HepG2 (cell line): ENCODE measurements around the gene PRDM15. TPM values are rescaled to one million over a fixed set of nuclear protein-coding genes. Genes with fewer than 3 reads are reported as not detected.

ENCODE experiments used
- AGO2 ChIP-seq: fragments of 200-400 bp; formaldehyde crosslinking; optimal IDR thresholded peaks from 2 replicates; pipeline ENCODE3; 2017; ENCODE audit warnings: mild to moderate bottlenecking, low read depth, low read length, moderate library complexity
- ARHGAP35 ChIP-seq: sonication (generic); formaldehyde crosslinking; IDR thresholded peaks from 2 replicates; pipeline ENCODE4 v1.9.0; 2022; ENCODE audit warnings: mild to moderate bottlenecking, inconsistent platforms, moderate library complexity, missing genetic modification reagents, borderline replicate concordance
- CBX2 ChIP-seq, 2 experiments: fragments of 200-600 bp in 1 of 2; sonication (generic); formaldehyde crosslinking in 1 of 2; IDR thresholded peaks; 2 replicates each; pipeline versions ENCODE4 v1.7.0 to v1.8.1; 2018 to 2022; ENCODE audit warnings: low read depth in 2 of 2, low read length in 1 of 2, mild to moderate bottlenecking in 1 of 2, missing genetic modification reagents in 1 of 2
- CEBPB ChIP-seq: IDR thresholded peaks from 2 replicates; pipeline ENCODE4 v1.6.1; 2011; ENCODE audit warnings: low read depth, low read length, improper control_type of control experiment, borderline replicate concordance
- GATAD1 ChIP-seq: IDR thresholded peaks from 2 replicates; pipeline ENCODE4 v1.6.1; 2016; ENCODE audit warnings: missing genetic modification reagents, missing compliant biosample characterization
- NCOA5 ChIP-seq: sonication (generic); formaldehyde crosslinking; IDR thresholded peaks from 2 replicates; pipeline ENCODE4 v1.4.0; 2020; ENCODE audit warnings: missing genetic modification reagents
- PRMT3 ChIP-seq: sonication (generic); formaldehyde crosslinking; IDR thresholded peaks from 2 replicates; pipeline ENCODE4 v1.8.1; 2022; ENCODE audit warnings: low read depth, mild to moderate bottlenecking, moderate library complexity, missing genetic modification reagents, borderline replicate concordance
- ZBTB7B ChIP-seq: sonication (generic); formaldehyde crosslinking; IDR thresholded peaks from 2 replicates; pipeline ENCODE4 v1.4.0; 2020; ENCODE audit warnings: missing genetic modification reagents
- ZEB1 ChIP-seq: IDR thresholded peaks from 2 replicates; pipeline ENCODE4 v1.6.1; 2012; ENCODE audit warnings: mild to moderate bottlenecking, low read depth, inconsistent platforms; ENCODE audit not compliant: insufficient replicate concordance
- ZNF550 ChIP-seq: sonication (generic); formaldehyde crosslinking; IDR thresholded peaks from 2 replicates; pipeline ENCODE4 v1.4.0; 2020; ENCODE audit warnings: mild to moderate bottlenecking, missing genetic modification reagents, borderline replicate concordance
- ZNF777 ChIP-seq: sonication (generic); formaldehyde crosslinking; IDR thresholded peaks from 2 replicates; pipeline ENCODE4 v1.4.0; 2020; ENCODE audit warnings: missing genetic modification reagents
- polyA plus RNA-seq, 8 experiments: library from polyadenylated mRNA; depleted of rRNA in 3 of 8; stranded (reverse) in 7 of 8; unstranded in 1 of 8; fragments of >200 nt; fragmentation: Illumina TruSeq in 4 of 8; extraction: Trizol in 4 of 8; gene quantifications; 2 replicates each; pipeline versions ENCODE4 v1.2.1 to v1.2.3, GENCODE V29; 2011 to 2016; ENCODE audit warnings: low read depth in 4 of 8, missing spikeins in 1 of 8, mixed read lengths in 1 of 8; ENCODE audit not compliant: insufficient read depth in 1 of 8
- total RNA-seq, 5 experiments: library from RNA; depleted of rRNA; stranded (reverse); fragments of >200 nt; fragmentation: Illumina TruSeq; extraction: Trizol; gene quantifications; 2 replicates each; pipeline ENCODE4 v1.2.3, GENCODE V29; 2016; ENCODE audit warnings: low read depth in 1 of 5
- TF ChIP-seq, protein P1 (sequence below): sonication (generic); formaldehyde crosslinking; conservative IDR thresholded peaks from 2 replicates; pipeline ENCODE4 v1.8.0; 2022; ENCODE audit warnings: low read depth, missing genetic modification reagents
- TF ChIP-seq, protein P2 (sequence below): sonication (generic); formaldehyde crosslinking; IDR thresholded peaks from 2 replicates; pipeline ENCODE4 v1.5.1; 2020; ENCODE audit warnings: mild to moderate bottlenecking, missing genetic modification reagents, moderate library complexity
- TF ChIP-seq, protein P3 (sequence below): sonication (generic); formaldehyde crosslinking; IDR thresholded peaks from 2 replicates; pipeline ENCODE4 v1.4.0; 2020; ENCODE audit warnings: missing genetic modification reagents
- TF ChIP-seq, protein P4 (sequence below): IDR thresholded peaks from 2 replicates; pipeline ENCODE4 v1.6.1; 2016; ENCODE audit warnings: missing compliant biosample characterization, missing genetic modification reagents, borderline replicate concordance

PRDM15 gene
- total and polyA plus RNA-seq, 2 of the 13 experiments (the other 11 are each of a cell fraction or from before 2014, with no cell fraction given), result 4.0 to 6.9 TPM

DNA sequence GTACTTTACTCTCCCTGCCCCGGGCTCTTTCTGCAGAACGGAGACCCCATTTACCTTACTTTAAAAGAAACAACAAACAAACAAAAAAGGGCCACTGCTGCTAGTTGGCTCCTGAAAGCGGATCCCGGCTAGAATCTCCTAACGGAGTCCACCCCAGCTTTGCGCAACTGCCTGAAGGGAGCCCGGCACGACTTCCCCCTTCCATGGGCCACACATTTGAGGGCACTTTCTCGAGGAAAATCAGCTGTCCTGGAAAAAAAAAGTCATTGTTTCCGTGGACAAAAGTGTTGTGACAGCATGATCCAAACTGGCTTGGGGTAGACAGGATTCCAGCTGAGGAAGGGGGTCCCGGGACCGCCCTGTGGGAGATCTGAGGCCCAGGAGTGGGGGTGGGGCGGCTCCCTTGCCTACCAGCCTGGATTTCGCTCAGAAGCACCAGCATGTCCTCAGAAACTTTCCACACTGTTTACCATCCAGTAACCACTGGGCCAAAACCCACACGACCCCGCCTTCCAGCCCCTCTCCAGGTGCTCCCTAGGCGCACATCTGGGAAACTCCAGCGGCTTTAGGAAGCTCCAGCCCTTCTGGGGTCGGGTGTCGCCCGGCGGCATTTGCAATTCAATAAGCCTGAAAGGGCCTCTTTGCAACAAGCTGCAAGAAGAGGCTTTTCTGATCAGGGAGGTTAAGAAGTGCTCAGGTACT is 117.1 kb downstream of the PRDM15 start (continued):
- no peak for TF ChIP-seq PRMT3 (CRISPR knock-in tag)
- no peak for TF ChIP-seq NCOA5
- TF ChIP-seq GATAD1 (CRISPR knock-in tag), result no peak
- TF ChIP-seq, protein P1, sequence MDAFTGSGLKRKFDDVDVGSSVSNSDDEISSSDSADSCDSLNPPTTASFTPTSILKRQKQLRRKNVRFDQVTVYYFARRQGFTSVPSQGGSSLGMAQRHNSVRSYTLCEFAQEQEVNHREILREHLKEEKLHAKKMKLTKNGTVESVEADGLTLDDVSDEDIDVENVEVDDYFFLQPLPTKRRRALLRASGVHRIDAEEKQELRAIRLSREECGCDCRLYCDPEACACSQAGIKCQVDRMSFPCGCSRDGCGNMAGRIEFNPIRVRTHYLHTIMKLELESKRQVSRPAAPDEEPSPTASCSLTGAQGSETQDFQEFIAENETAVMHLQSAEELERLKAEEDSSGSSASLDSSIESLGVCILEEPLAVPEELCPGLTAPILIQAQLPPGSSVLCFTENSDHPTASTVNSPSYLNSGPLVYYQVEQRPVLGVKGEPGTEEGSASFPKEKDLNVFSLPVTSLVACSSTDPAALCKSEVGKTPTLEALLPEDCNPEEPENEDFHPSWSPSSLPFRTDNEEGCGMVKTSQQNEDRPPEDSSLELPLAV, result no peak
- no peak for TF ChIP-seq CBX2 (IDR thresholded peaks at IDR 0.05; ENCODE audit: low read depth, low read length)
- TF ChIP-seq CBX2 (CRISPR knock-in tag; IDR thresholded peaks at IDR 0.05; ENCODE audit: low read depth), result no peak
- TF ChIP-seq, protein P2, sequence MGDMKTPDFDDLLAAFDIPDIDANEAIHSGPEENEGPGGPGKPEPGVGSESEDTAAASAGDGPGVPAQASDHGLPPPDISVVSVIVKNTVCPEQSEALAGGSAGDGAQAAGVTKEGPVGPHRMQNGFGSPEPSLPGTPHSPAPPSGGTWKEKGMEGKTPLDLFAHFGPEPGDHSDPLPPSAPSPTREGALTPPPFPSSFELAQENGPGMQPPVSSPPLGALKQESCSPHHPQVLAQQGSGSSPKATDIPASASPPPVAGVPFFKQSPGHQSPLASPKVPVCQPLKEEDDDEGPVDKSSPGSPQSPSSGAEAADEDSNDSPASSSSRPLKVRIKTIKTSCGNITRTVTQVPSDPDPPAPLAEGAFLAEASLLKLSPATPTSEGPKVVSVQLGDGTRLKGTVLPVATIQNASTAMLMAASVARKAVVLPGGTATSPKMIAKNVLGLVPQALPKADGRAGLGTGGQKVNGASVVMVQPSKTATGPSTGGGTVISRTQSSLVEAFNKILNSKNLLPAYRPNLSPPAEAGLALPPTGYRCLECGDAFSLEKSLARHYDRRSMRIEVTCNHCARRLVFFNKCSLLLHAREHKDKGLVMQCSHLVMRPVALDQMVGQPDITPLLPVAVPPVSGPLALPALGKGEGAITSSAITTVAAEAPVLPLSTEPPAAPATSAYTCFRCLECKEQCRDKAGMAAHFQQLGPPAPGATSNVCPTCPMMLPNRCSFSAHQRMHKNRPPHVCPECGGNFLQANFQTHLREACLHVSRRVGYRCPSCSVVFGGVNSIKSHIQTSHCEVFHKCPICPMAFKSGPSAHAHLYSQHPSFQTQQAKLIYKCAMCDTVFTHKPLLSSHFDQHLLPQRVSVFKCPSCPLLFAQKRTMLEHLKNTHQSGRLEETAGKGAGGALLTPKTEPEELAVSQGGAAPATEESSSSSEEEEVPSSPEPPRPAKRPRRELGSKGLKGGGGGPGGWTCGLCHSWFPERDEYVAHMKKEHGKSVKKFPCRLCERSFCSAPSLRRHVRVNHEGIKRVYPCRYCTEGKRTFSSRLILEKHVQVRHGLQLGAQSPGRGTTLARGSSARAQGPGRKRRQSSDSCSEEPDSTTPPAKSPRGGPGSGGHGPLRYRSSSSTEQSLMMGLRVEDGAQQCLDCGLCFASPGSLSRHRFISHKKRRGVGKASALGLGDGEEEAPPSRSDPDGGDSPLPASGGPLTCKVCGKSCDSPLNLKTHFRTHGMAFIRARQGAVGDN (CRISPR knock-in tag), result peak; percentile 30
- TF ChIP-seq, protein P3, sequence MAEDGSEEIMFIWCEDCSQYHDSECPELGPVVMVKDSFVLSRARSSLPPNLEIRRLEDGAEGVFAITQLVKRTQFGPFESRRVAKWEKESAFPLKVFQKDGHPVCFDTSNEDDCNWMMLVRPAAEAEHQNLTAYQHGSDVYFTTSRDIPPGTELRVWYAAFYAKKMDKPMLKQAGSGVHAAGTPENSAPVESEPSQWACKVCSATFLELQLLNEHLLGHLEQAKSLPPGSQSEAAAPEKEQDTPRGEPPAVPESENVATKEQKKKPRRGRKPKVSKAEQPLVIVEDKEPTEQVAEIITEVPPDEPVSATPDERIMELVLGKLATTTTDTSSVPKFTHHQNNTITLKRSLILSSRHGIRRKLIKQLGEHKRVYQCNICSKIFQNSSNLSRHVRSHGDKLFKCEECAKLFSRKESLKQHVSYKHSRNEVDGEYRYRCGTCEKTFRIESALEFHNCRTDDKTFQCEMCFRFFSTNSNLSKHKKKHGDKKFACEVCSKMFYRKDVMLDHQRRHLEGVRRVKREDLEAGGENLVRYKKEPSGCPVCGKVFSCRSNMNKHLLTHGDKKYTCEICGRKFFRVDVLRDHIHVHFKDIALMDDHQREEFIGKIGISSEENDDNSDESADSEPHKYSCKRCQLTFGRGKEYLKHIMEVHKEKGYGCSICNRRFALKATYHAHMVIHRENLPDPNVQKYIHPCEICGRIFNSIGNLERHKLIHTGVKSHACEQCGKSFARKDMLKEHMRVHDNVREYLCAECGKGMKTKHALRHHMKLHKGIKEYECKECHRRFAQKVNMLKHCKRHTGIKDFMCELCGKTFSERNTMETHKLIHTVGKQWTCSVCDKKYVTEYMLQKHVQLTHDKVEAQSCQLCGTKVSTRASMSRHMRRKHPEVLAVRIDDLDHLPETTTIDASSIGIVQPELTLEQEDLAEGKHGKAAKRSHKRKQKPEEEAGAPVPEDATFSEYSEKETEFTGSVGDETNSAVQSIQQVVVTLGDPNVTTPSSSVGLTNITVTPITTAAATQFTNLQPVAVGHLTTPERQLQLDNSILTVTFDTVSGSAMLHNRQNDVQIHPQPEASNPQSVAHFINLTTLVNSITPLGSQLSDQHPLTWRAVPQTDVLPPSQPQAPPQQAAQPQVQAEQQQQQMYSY (CRISPR knock-in tag), result peak; percentile 90
- peak; percentile 47 for TF ChIP-seq ZEB1
- TF ChIP-seq ARHGAP35 (CRISPR knock-in tag), result no peak
- TF ChIP-seq CEBPB, result peak; percentile 60; the same call in 1 of the 2 replicates
- no peak for TF ChIP-seq ZNF777
- 0 out of 2 replicates have a peak, but pooled peaks have one; percentile 18 for TF ChIP-seq ZBTB7B (CRISPR knock-in tag)
- TF ChIP-seq, protein P4, sequence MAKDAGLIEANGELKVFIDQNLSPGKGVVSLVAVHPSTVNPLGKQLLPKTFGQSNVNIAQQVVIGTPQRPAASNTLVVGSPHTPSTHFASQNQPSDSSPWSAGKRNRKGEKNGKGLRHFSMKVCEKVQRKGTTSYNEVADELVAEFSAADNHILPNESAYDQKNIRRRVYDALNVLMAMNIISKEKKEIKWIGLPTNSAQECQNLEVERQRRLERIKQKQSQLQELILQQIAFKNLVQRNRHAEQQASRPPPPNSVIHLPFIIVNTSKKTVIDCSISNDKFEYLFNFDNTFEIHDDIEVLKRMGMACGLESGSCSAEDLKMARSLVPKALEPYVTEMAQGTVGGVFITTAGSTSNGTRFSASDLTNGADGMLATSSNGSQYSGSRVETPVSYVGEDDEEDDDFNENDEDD (CRISPR knock-in tag), result no peak
- TF ChIP-seq ZNF550 (CRISPR knock-in tag), result no peak
- TF ChIP-seq AGO2, result no peak
